Breast epithelium (tissue), 3 donors: ENCODE measurements around the gene TCEAL5.

Source experiments
- POLR2A ChIP-seq: fragments of 450-650 bp; IDR thresholded peaks from one replicate; pipeline ENCODE4 v1.6.1; 2016; ENCODE audit warnings: antibody characterized with exemption, mild to moderate bottlenecking, moderate library complexity
- TF ChIP-seq, protein P1 (sequence below), 3 donors: fragments of 450-650 bp; IDR thresholded peaks; one replicate each; pipeline ENCODE4 v1.5.1; 2016 to 2017; ENCODE audit warnings: antibody characterized with exemption in 3 of 3, mild to moderate bottlenecking in 3 of 3, moderate library complexity in 3 of 3

DNA sequence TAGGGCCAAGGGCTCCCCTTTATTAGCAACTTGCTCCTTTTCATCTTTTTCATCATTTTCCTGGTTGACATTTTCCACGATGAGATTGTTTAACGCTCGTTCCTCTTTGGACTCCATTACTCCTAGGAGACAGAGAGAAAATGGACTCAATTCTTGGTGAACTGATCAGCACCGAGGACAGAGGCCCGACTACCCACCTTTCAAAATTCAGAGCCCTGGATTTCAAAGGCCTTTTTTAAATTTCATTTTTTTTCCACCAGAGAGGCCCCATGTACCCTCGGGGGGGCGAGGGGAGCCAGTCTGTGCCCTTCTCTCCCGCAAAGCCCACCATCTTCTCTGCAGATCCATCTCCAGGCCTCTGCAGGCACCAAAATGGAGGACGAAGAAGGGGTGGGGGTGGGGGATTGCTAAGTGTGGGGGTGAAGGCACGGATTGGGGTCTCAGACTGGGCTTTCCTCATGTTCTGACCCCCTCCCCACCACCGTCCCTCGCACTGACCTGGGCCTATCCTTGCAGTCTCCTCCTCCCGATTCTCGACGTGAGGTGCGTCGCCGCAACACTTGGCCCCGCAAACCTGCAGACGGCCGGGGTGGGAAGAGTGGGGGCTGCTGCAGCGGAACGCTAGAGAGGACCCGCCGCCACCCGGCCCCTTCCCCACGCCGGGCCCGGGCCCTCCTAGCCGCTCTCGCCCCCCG, 33.5 kb upstream of the TCEAL5 start:
- TF ChIP-seq, protein P1, sequence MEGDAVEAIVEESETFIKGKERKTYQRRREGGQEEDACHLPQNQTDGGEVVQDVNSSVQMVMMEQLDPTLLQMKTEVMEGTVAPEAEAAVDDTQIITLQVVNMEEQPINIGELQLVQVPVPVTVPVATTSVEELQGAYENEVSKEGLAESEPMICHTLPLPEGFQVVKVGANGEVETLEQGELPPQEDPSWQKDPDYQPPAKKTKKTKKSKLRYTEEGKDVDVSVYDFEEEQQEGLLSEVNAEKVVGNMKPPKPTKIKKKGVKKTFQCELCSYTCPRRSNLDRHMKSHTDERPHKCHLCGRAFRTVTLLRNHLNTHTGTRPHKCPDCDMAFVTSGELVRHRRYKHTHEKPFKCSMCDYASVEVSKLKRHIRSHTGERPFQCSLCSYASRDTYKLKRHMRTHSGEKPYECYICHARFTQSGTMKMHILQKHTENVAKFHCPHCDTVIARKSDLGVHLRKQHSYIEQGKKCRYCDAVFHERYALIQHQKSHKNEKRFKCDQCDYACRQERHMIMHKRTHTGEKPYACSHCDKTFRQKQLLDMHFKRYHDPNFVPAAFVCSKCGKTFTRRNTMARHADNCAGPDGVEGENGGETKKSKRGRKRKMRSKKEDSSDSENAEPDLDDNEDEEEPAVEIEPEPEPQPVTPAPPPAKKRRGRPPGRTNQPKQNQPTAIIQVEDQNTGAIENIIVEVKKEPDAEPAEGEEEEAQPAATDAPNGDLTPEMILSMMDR (IDR thresholded peaks at IDR 0.05): no peak
- TF ChIP-seq POLR2A: no peak
